H9 (cell line): ENCODE data around the gene ADRM1. TPM values are rescaled to one million over a fixed set of nuclear protein-coding genes. Genes with fewer than 3 reads are reported as not detected.

Experiments
- DNase-seq: peaks from one replicate; pipeline ENCODE4 v3.0.0-alpha.2; 2017
- H2AFZ ChIP-seq: one replicate; pipeline ENCODE4 v1.6.1; 2013; ENCODE audit warnings: mild to moderate bottlenecking, low read length, control low read depth, moderate library complexity
- H2AK5ac ChIP-seq: 2 replicates; pipeline ENCODE4 v1.6.1; 2013; ENCODE audit warnings: low read length, control low read depth, mixed read lengths; ENCODE audit not compliant: insufficient read length
- H2BK120ac ChIP-seq: one replicate; pipeline ENCODE4 v1.6.1; 2013; ENCODE audit warnings: low read depth, mild to moderate bottlenecking, low read length, control low read depth, inconsistent platforms; ENCODE audit not compliant: poor library complexity, severe bottlenecking
- H2BK12ac ChIP-seq: 2 replicates; pipeline ENCODE4 v1.6.1; 2013; ENCODE audit warnings: low read length, control low read depth, mixed read lengths, low read depth; ENCODE audit not compliant: insufficient read length
- H2BK15ac ChIP-seq: 2 replicates; pipeline ENCODE4 v1.6.1; 2013; ENCODE audit warnings: low read depth, low read length, control low read depth
- H2BK20ac ChIP-seq: one replicate; pipeline ENCODE4 v1.6.1; 2013; ENCODE audit warnings: low read depth, mild to moderate bottlenecking, low read length, control low read depth, inconsistent platforms; ENCODE audit not compliant: poor library complexity, severe bottlenecking
- H2BK5ac ChIP-seq: 2 replicates; pipeline ENCODE4 v1.6.1; 2013; ENCODE audit warnings: low read length, control low read depth, mixed read lengths; ENCODE audit not compliant: insufficient read length
- H3K14ac ChIP-seq: 2 replicates; pipeline ENCODE4 v1.6.1; 2013; ENCODE audit warnings: low read length, control low read depth; ENCODE audit not compliant: insufficient read depth
- H3K18ac ChIP-seq: 2 replicates; pipeline ENCODE4 v1.6.1; 2013; ENCODE audit warnings: low read depth, mild to moderate bottlenecking, mixed read lengths, low read length, control low read depth; ENCODE audit not compliant: insufficient read length
- H3K23ac ChIP-seq: 2 replicates; pipeline ENCODE4 v1.6.1; 2013; ENCODE audit warnings: low read length, control low read depth, mixed read lengths, low read depth; ENCODE audit not compliant: insufficient read length
- H3K23me2 ChIP-seq: 2 replicates; pipeline ENCODE4 v1.6.1; 2013; ENCODE audit warnings: low read depth, mild to moderate bottlenecking, mixed read lengths, low read length, control low read depth; ENCODE audit not compliant: insufficient read length, poor library complexity, severe bottlenecking
- H3K27ac ChIP-seq: 2 replicates; pipeline ENCODE4 v1.5.1; 2013; ENCODE audit warnings: low read length, control low read depth, mixed read lengths, low read depth; ENCODE audit not compliant: insufficient read length
- H3K27me3 ChIP-seq: 2 replicates; pipeline ENCODE4 v1.6.1; 2013; ENCODE audit warnings: low read length, control low read depth, inconsistent platforms; ENCODE audit not compliant: insufficient read depth
- H3K4ac ChIP-seq: 2 replicates; pipeline ENCODE4 v1.6.1; 2013; ENCODE audit warnings: low read depth, mild to moderate bottlenecking, control low read depth, inconsistent platforms, low read length, moderate library complexity
- H3K4me1 ChIP-seq: 2 replicates; pipeline ENCODE4 v1.6.1; 2013; ENCODE audit warnings: low read length, control low read depth, inconsistent platforms; ENCODE audit not compliant: insufficient read depth
- H3K4me2 ChIP-seq: 2 replicates; pipeline ENCODE4 v1.6.1; 2013; ENCODE audit warnings: low read length, control low read depth, mixed read lengths; ENCODE audit not compliant: insufficient read length, insufficient read depth
- H3K56ac ChIP-seq: 2 replicates; pipeline ENCODE4 v1.6.1; 2013; ENCODE audit warnings: low read depth, mild to moderate bottlenecking, mixed read lengths, low read length, control low read depth; ENCODE audit not compliant: insufficient read length
- H3K79me1 ChIP-seq: 2 replicates; pipeline ENCODE4 v1.6.1; 2013; ENCODE audit warnings: low read depth, mild to moderate bottlenecking, moderate library complexity, low read length, control low read depth, inconsistent platforms; ENCODE audit not compliant: insufficient read depth, poor library complexity, severe bottlenecking
- H3K79me2 ChIP-seq: 2 replicates; pipeline ENCODE4 v1.6.1; 2013; ENCODE audit warnings: low read length, control low read depth, inconsistent platforms; ENCODE audit not compliant: insufficient read depth
- H3K9ac ChIP-seq: 2 replicates; pipeline ENCODE4 v1.6.1; 2013; ENCODE audit warnings: low read length, control low read depth, mixed read lengths; ENCODE audit not compliant: insufficient read length; ENCODE audit errors: extremely low read depth
- H3K9me3 ChIP-seq: one replicate; pipeline ENCODE4 v1.6.1; 2013; ENCODE audit warnings: low read depth, low read length, inconsistent platforms; ENCODE audit not compliant: control insufficient read depth
- H3T11ph ChIP-seq: one replicate; pipeline ENCODE4 v1.6.1; 2013; ENCODE audit warnings: mild to moderate bottlenecking, low read length, control low read depth, inconsistent platforms
- H4K20me1 ChIP-seq: one replicate; pipeline ENCODE4 v1.6.1; 2013; ENCODE audit not compliant: control insufficient read depth, insufficient read length, insufficient read depth
- H4K5ac ChIP-seq: 2 replicates; pipeline ENCODE4 v1.6.1; 2013; ENCODE audit warnings: low read depth, mild to moderate bottlenecking, mixed read lengths, low read length, control low read depth; ENCODE audit not compliant: insufficient read length
- H4K8ac ChIP-seq: replicated peaks from 2 replicates; pipeline ENCODE4 v1.6.1; 2013; ENCODE audit warnings: low read length, control low read depth, mixed read lengths, low read depth; ENCODE audit not compliant: insufficient read length
- H4K91ac ChIP-seq: 2 replicates; pipeline ENCODE4 v1.6.1; 2013; ENCODE audit warnings: low read depth, mild to moderate bottlenecking, moderate library complexity, mixed read lengths, low read length, control low read depth; ENCODE audit not compliant: insufficient read length
- H3K27ac Mint-ChIP-seq, 3 experiments: 2 replicates in 2 of 3; 3 replicates in 1 of 3; pipeline ENCODE4 v1.8.0; 2020 to 2021; ENCODE audit warnings: mixed read lengths in 3 of 3, mild to moderate bottlenecking in 1 of 3, moderate library complexity in 1 of 3
- H3K27me3 Mint-ChIP-seq: 2 replicates; pipeline ENCODE4 v1.8.0; 2021; ENCODE audit warnings: low read depth, mild to moderate bottlenecking, moderate library complexity, mixed read lengths
- H3K36me3 Mint-ChIP-seq, 3 experiments: 2 replicates in 2 of 3; 3 replicates in 1 of 3; pipeline ENCODE4 v1.8.0; 2020 to 2021; ENCODE audit warnings: low read depth in 3 of 3, mixed read lengths in 3 of 3; ENCODE audit not compliant: insufficient read depth in 1 of 3
- H3K4me1 Mint-ChIP-seq, 2 experiments: 2 replicates each; pipeline ENCODE4 v1.8.0; 2020; ENCODE audit warnings: mixed read lengths in 2 of 2
- H3K4me3 Mint-ChIP-seq, 2 experiments: 2 replicates in 1 of 2; 3 replicates in 1 of 2; pipeline ENCODE4 v1.8.0; 2020 to 2021; ENCODE audit warnings: mild to moderate bottlenecking in 2 of 2, mixed read lengths in 2 of 2, moderate library complexity in 1 of 2
- H3K9me3 Mint-ChIP-seq, 2 experiments: 2 replicates in 1 of 2; 3 replicates in 1 of 2; pipeline ENCODE4 v1.8.0; 2020; ENCODE audit warnings: mild to moderate bottlenecking in 2 of 2, mixed read lengths in 2 of 2, moderate library complexity in 1 of 2
- CTCF ChIP-seq: fragments of 200-600 bp; sonication (generic); conservative IDR thresholded peaks from 3 replicates; pipeline ENCODE4 v1.8.0; 2021; ENCODE audit warnings: antibody characterized with exemption, mild to moderate bottlenecking
- WGBS: extraction: QIAGEN DNeasy Blood & Tissue Kit; methylation state at CpG from one replicate; pipeline ENCODE4 v1.1.7; 2013; ENCODE audit warnings: missing lambda C conversion rate, low lambda C conversion rate, mixed read lengths; ENCODE audit not compliant: insufficient read length; ENCODE audit errors: extremely low coverage; 5-methylcytosine and 5-hydroxymethylcytosine counted together
- total RNA-seq: library from RNA; stranded (reverse); gene quantifications from 2 replicates; pipeline ENCODE4 v1.2.1, GENCODE V29; 2021

Gene ADRM1
- total RNA-seq, 1 experiment from 2014 or later = 153 TPM

- peaks cover 13 to 52% (median 49%) of the 10 kb centered on the region in 3 experiments for H3K36me3 Mint-ChIP-seq
- no peak overlapping the region for H2BK15ac ChIP-seq
- H3K4me3 Mint-ChIP-seq = no peak overlapping the region
- no peak overlapping the region for H3K18ac ChIP-seq
- H3K9ac ChIP-seq = no peak overlapping the region
- no peak for TF ChIP-seq CTCF
- H4K91ac ChIP-seq = no peak overlapping the region
- H3K4me2 ChIP-seq = no peak overlapping the region
- H3T11ph ChIP-seq = no peak overlapping the region
- no peak overlapping the region for H3K27ac Mint-ChIP-seq
- no peaks in the 10 kb centered on the region; the same call in 1 of the 2 replicates for H3K4me1 ChIP-seq
- no peaks in the 10 kb centered on the region; the same call in 1 of the 2 replicates for H3K27me3 Mint-ChIP-seq
- H2AFZ ChIP-seq = no peak overlapping the region
- no peak overlapping the region for H4K5ac ChIP-seq
- H3K56ac ChIP-seq = no peak overlapping the region
- H4K8ac ChIP-seq = no peak overlapping the region
- H2BK120ac ChIP-seq = no peak overlapping the region
- no peak overlapping the region for H3K14ac ChIP-seq
- no peak overlapping the region for H2AK5ac ChIP-seq
- no peak overlapping the region for H3K23ac ChIP-seq
- no peak for DNase-seq
- peaks cover 9 to 19% of the 10 kb centered on the region in 2 experiments for H3K4me1 Mint-ChIP-seq
- H2BK20ac ChIP-seq = no peak overlapping the region
- no CpG with 5 or more reads among the region's 60 CpGs for WGBS
- H3K79me1 ChIP-seq = no peaks in the 10 kb centered on the region
- peaks cover 9 to 18% of the 10 kb centered on the region in 2 experiments for H3K9me3 Mint-ChIP-seq
- no peak overlapping the region for H2BK5ac ChIP-seq
- H3K4ac ChIP-seq = no peak overlapping the region
- no peak overlapping the region for H3K27ac ChIP-seq
- no peaks in the 10 kb centered on the region for H4K20me1 ChIP-seq
- H3K79me2 ChIP-seq = no peaks in the 10 kb centered on the region
- H3K27me3 ChIP-seq = no peaks in the 10 kb centered on the region
- no peaks in the 10 kb centered on the region for H3K23me2 ChIP-seq
- H3K9me3 ChIP-seq = no peaks in the 10 kb centered on the region
- H2BK12ac ChIP-seq = no peak overlapping the region
Measured at GRCh38 chr20:62351469-62352401, 48.9 kb downstream of the ADRM1 start.
